ENCODE results near the gene KLHL29. TPM values are rescaled to one million over a fixed set of nuclear protein-coding genes. Genes with fewer than 3 reads are reported as not detected.

The KLHL29 gene
- total and polyA plus RNA-seq, 9 donors, result 3.0 to 6.6 (median 3.9) TPM

DNA sequence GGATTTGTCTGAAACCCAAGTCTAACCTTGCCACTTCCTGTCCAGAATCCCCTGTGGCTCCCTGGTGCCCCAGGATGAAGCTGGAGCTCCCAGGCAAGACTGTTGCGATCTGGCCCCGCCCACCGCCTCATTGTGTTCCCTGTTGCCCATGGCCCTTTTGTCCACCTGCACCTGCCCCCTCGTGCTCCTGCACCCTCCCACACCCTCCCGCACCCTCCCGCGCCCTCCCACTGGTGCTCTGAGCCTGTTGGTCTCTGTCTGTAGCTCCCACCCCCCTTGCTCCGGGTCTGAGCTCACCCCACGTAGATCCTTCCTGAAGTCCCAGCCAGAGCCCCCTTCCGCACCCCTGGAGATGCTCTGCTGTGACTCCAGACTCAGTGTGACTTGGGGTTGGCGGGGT is 297.5 kb downstream of the KLHL29 start:
- WGBS, 3 donors, result 93 to 96% (median 95%) methylated on average over 11 of the region's 11 CpGs

GRCh38 chr2:23683001-23683400 is 298.0 kb downstream of the KLHL29 start:
- H3K27me3 ChIP-seq, result no peaks in the 10 kb centered on the region
- no peaks in the 10 kb centered on the region for H3K4me1 ChIP-seq (ENCODE audit: insufficient read depth)
- H3K27ac ChIP-seq, result no peak overlapping the region
- no peak for DNase-seq
- H3K9me3 ChIP-seq, result no peaks in the 10 kb centered on the region
- TF ChIP-seq POLR2A (IDR thresholded peaks at IDR 0.05) (no peak), CTCF (IDR thresholded peaks at IDR 0.05) (no peak), EP300 (IDR thresholded peaks at IDR 0.05) (no peak)
- H3K36me3 ChIP-seq, result no peaks in the 10 kb centered on the region
- H3K4me3 ChIP-seq, result no peak overlapping the region
- 86 to 93% (median 86%) methylated on average over 7 of the region's 7 CpGs for WGBS, 3 donors
- intact Hi-C loops (cut with DNase I), result no loop called here

More for the DNA sequence above, 297.5 kb downstream of the KLHL29 start:
- Histone ChIP-seq H3K4me1 (ENCODE audit: insufficient read depth) (no peaks in the 10 kb centered on the region), H3K27me3 (no peaks in the 10 kb centered on the region), H3K27ac (no peak overlapping the region), H3K36me3 (no peaks in the 10 kb centered on the region), H3K4me3 (no peak overlapping the region), H3K9me3 (no peaks in the 10 kb centered on the region)
- TF ChIP-seq CTCF (IDR thresholded peaks at IDR 0.05) (no peak), POLR2A (IDR thresholded peaks at IDR 0.05) (no peak), EP300 (IDR thresholded peaks at IDR 0.05) (no peak)
- intact Hi-C loops (cut with DNase I), result no loop called here
- no peak for DNase-seq

DNA sequence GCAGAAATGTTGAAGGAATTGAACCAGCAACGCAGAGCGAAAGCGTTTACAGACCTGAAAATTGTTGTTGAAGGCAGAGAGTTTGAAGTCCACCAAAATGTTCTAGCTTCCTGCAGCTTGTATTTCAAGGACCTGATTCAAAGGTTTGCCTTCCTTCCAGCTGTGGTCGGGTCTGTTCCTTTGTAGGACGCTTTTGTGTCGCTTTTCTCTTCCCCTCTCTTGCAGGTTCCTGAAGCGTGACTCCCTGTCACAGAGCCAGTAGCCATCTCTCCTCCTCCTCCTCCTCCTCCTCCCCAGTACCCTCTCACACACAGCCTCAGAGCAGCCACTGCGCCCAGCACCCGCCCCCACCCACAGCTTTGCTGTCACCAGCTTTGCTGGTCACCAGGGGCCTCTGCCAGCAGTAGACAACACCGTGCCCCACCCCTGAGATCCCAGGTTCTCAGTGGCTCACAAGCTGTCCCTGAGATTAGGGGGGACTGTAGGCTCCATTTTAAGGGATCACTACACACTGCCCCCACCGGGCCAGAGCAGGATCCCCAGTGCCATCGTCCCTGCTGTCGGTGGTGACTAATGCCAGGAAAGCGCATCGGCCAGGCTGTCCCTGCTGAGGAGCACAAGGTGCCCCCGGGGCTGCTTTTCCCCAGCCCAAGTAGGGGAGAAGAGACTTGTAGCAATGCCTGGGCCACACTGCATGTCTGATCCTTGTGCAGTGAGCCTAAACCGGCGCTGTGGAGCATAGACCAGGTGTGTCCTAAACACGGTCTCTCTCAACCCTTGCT is 299.6 kb downstream of the KLHL29 start:
- Histone ChIP-seq H3K27ac (no peak overlapping the region), H3K27me3 (no peaks in the 10 kb centered on the region), H3K4me3 (no peak overlapping the region), H3K9me3 (no peaks in the 10 kb centered on the region), H3K36me3 (no peaks in the 10 kb centered on the region), H3K4me1 (ENCODE audit: insufficient read depth) (no peaks in the 10 kb centered on the region)
- WGBS, 3 donors, result 75 to 80% (median 76%) methylated on average over 19 of the region's 19 CpGs
- intact Hi-C loops (cut with DNase I), result no loop called here
- TF ChIP-seq POLR2A (IDR thresholded peaks at IDR 0.05) (no peak), CTCF (IDR thresholded peaks at IDR 0.05) (no peak), EP300 (IDR thresholded peaks at IDR 0.05) (no peak)
- DNase-seq, result no peak

DNA sequence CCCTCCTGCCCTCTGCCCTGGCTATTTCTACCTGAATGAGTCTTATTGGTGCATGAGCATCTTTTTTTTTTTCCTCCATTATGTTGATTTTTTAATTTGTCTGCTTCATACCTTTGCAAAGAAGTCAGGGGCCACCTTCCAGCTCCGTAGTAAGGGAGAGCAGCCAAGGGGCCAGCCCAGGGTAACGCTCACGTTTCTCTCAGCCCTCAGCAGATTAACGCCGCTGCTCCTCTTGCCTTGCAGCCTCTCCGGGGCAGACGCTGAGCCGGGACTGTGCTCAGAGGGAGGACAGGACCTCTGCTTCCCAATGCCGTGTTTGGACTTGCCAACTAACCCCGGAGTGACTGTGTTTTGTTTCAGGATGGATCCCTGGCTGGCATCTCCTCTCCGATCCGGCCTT is 300.2 kb downstream of the KLHL29 start:
- Histone ChIP-seq H3K27me3 (no peaks in the 10 kb centered on the region), H3K9me3 (no peaks in the 10 kb centered on the region), H3K27ac (no peak overlapping the region), H3K4me1 (ENCODE audit: insufficient read depth) (no peaks in the 10 kb centered on the region), H3K4me3 (no peak overlapping the region), H3K36me3 (no peaks in the 10 kb centered on the region)
- DNase-seq, result no peak
- TF ChIP-seq EP300 (IDR thresholded peaks at IDR 0.05) (no peak), CTCF (IDR thresholded peaks at IDR 0.05) (no peak), POLR2A (IDR thresholded peaks at IDR 0.05) (no peak)
- 51 to 57% (median 55%) methylated on average over 12 of the region's 12 CpGs for WGBS, 3 donors
- intact Hi-C loops (cut with DNase I), result no loop called here

Data from ovary (tissue), 9 donors.